Lower lobe of right lung (tissue), 2 donors: ENCODE measurements around the gene CHRND. TPM values are rescaled to one million over a fixed set of nuclear protein-coding genes. Genes with fewer than 3 reads are reported as not detected.
A peak's percentile ranks its signal among the peaks of the same experiment; 100 is the strongest.

Experiments
- ATAC-seq, 2 donors: fragments of 200-7000 bp; cut with Tn5 transposase; one replicate each; pipeline ENCODE4 v1.9.1; 2020 to 2022; ENCODE audit warnings: mild to moderate bottlenecking in 2 of 2, moderate library complexity in 2 of 2
- DNase-seq: peaks from one replicate; pipeline ENCODE4 v3.0.0-alpha.2; 2020
- H3K27ac ChIP-seq: fragments of 200-600 bp; one replicate; pipeline ENCODE4 v1.8.0; 2022
- H3K27me3 ChIP-seq: fragments of 200-600 bp; one replicate; pipeline ENCODE4 v1.8.0; 2022; ENCODE audit warnings: low read depth
- H3K36me3 ChIP-seq: fragments of 200-600 bp; one replicate; pipeline ENCODE4 v1.8.0; 2022; ENCODE audit warnings: mild to moderate bottlenecking
- H3K4me1 ChIP-seq: fragments of 200-600 bp; one replicate; pipeline ENCODE4 v1.8.0; 2022
- H3K4me3 ChIP-seq: fragments of 200-600 bp; one replicate; pipeline ENCODE4 v1.8.0; 2022; ENCODE audit warnings: mild to moderate bottlenecking
- H3K9me3 ChIP-seq: fragments of 200-600 bp; one replicate; pipeline ENCODE4 v1.8.0; 2022
- intact Hi-C: fragments of 100-400 bp; cut with DNase I; formaldehyde crosslinking; loops from one replicate; pipeline ENCODE4 v1.11.0; 2022
- total RNA-seq: library from RNA; stranded (reverse); fragmentation: NEBNext Ultra II Directional; extraction: Animal tissue kit (Norgen Biotek cat#: 25700); gene quantifications from one replicate; pipeline ENCODE4 v1.2.1, GENCODE V29; 2021
- TF ChIP-seq, protein P1 (sequence below): fragments of 200-600 bp; IDR thresholded peaks from one replicate; pipeline ENCODE4 v1.8.0; 2022; ENCODE audit warnings: antibody characterized with exemption, mild to moderate bottlenecking
- donor health status: DM: no; HTN: yes; CAD: no; lungs with severe emphysema.

The CHRND gene
- total RNA-seq, 1 donor from 2014 or later: not detected

DNA sequence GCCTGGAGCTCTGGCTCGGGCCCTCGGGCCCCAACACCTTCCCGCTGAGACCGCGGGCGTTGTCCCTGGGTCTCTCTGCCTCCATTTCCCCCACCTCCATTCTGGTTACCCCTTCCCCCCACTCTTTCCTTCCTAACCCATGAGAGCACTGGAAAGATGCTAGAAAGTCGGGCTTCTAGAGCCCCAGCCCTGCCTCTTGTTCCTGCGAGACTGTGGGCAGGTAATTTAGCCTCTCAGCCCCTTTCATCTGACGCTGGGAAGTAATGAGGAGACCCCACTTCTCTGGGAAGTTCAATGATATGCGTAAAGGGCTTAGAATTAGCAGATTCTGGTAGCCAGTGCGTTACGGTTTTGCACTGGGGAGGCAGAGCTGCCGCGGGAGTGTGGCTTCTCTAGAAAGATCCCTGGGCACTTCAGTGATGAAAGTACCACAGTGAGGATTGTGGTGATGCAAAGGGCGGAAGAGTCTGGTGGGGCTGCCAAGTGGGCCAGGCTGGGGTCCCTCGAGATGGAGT, 22.1 kb upstream of the CHRND start:
- intact Hi-C loops: no loop called here
- peaks cover 11% of the 10 kb centered on the region for H3K4me1 ChIP-seq
- TF ChIP-seq, protein P1, sequence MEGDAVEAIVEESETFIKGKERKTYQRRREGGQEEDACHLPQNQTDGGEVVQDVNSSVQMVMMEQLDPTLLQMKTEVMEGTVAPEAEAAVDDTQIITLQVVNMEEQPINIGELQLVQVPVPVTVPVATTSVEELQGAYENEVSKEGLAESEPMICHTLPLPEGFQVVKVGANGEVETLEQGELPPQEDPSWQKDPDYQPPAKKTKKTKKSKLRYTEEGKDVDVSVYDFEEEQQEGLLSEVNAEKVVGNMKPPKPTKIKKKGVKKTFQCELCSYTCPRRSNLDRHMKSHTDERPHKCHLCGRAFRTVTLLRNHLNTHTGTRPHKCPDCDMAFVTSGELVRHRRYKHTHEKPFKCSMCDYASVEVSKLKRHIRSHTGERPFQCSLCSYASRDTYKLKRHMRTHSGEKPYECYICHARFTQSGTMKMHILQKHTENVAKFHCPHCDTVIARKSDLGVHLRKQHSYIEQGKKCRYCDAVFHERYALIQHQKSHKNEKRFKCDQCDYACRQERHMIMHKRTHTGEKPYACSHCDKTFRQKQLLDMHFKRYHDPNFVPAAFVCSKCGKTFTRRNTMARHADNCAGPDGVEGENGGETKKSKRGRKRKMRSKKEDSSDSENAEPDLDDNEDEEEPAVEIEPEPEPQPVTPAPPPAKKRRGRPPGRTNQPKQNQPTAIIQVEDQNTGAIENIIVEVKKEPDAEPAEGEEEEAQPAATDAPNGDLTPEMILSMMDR: no peak
- peak overlapping the region; percentile 47 for H3K4me3 ChIP-seq
- no peaks in the 10 kb centered on the region for H3K36me3 ChIP-seq
- DNase-seq (no peak), ATAC-seq (no peak)
- H3K27me3 ChIP-seq: peaks cover 60% of the 10 kb centered on the region
- no peaks in the 10 kb centered on the region for H3K9me3 ChIP-seq
- no peak overlapping the region for H3K27ac ChIP-seq

DNA sequence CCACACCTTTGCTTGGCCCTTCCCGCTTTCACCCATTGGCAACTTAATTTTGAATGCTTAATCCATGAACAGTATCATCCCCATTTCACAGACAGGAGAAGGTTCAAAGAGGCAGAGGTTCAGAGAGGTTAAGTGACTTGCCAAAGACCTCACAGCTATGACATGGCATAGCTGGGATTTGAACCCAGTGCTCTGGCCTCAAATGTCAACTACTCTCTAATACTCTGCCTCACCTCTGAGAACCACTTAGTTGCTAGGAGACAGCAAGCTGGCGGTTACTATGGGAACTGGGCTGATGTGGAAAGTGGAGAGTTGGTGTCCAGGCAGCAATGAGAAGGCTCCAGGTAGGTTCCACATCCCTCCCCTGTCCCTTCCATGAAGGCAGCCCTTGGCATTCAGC, 21.5 kb upstream of the CHRND start:
- no peaks in the 10 kb centered on the region for H3K9me3 ChIP-seq
- H3K36me3 ChIP-seq: no peaks in the 10 kb centered on the region
- intact Hi-C loops: no loop called here
- TF ChIP-seq, protein P1: no peak
- DNase-seq: no peak
- H3K27me3 ChIP-seq: peaks cover 57% of the 10 kb centered on the region
- no peak overlapping the region for H3K4me3 ChIP-seq
- peaks cover 11% of the 10 kb centered on the region for H3K4me1 ChIP-seq
- ATAC-seq: no peak
- H3K27ac ChIP-seq: no peak overlapping the region

DNA sequence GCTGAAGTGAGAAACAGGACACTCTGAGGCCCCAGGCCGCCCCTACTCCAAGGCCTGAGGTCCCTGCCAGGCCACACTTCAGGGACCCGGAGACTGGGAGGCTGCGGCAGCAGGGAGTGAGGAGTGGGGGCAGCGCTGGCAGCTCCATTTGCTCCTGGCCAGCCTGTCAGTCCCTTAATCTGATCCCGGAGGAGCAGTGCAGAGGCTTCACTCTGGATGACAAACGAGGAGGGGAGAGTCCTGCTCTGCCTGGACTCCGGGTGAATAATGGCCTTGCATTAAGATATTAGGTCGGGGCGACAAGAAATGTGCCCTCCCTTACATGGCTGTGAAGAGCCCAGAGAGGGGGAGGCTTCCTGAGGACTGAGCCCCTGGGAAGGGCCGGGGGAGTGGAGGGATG, 20.1 kb upstream of the CHRND start:
- H3K4me1 ChIP-seq: peaks cover 11% of the 10 kb centered on the region
- intact Hi-C loops: no loop called here
- no peak for ATAC-seq
- no peak overlapping the region for H3K4me3 ChIP-seq
- no peaks in the 10 kb centered on the region for H3K36me3 ChIP-seq
- H3K27me3 ChIP-seq: peaks cover 57% of the 10 kb centered on the region
- no peaks in the 10 kb centered on the region for H3K9me3 ChIP-seq
- H3K27ac ChIP-seq: no peak overlapping the region
- no peak for DNase-seq
- TF ChIP-seq, protein P1: no peak

DNA sequence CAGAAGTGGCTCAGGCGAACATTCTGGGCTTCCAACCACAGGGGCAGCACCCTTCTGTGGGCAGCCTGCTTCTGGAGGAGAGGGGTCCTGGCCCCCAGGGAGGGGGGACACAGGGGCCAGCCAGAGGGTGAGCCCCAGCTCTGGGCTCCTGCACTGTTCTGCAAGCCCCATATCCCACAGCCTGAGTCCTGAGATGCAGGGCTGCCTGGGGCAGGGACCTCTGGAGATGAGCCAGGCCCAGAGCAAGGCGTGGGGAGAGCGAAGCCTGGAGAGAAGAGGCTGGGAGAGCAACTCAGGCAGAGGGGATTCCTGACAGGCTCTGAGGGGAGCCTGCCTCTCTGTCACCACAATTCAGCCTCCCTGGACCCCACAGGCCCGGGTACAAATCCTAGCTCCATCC, 19.3 kb upstream of the CHRND start:
- peaks cover 52% of the 10 kb centered on the region for H3K27me3 ChIP-seq
- peaks cover 11% of the 10 kb centered on the region for H3K4me1 ChIP-seq
- H3K4me3 ChIP-seq: no peak overlapping the region
- TF ChIP-seq, protein P1: no peak
- no peak for DNase-seq
- intact Hi-C loops: no loop called here
- no peak overlapping the region for H3K27ac ChIP-seq
- ATAC-seq: no peak
- H3K36me3 ChIP-seq: no peaks in the 10 kb centered on the region
- no peaks in the 10 kb centered on the region for H3K9me3 ChIP-seq

DNA sequence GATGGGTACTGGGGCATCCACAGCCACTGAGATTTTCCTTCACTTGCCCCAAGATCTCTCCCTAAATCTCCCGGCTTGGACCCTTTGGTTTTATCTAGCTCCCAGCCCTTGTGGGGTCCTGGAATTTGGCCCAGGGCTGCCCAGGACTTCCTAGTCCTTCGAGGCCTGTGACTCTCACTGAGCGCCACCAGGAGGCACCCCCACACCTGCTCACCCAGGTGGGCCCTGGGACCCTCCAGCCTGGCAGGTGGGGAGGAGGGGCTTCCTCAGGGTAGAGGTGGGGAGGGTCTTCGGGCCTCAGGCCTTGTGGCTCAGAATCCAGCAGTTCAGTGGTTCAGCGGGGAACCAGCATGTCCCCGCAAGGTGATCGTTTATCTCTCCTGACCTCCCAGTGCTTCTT, 17.7 kb upstream of the CHRND start:
- Histone ChIP-seq H3K27ac (no peak overlapping the region), H3K27me3 (peaks cover 44% of the 10 kb centered on the region), H3K36me3 (no peaks in the 10 kb centered on the region), H3K4me1 (peaks cover 7% of the 10 kb centered on the region), H3K4me3 (no peak overlapping the region), H3K9me3 (no peaks in the 10 kb centered on the region)
- TF ChIP-seq, protein P1: no peak
- DNase-seq (no peak), ATAC-seq (no peak)
- intact Hi-C loops: no loop called here
